ENCODE measurements around the gene PROC.
"Not testable (repeated sequence)": the region's sequence is repeated elsewhere in the genome, so short reads cannot be mapped to it uniquely, and the experiment has no call there.

The PROC gene

GRCh38 chr2:127449898-127450297, 31.7 kb downstream of the PROC start:
- no peak for TF ChIP-seq CTCF (IDR thresholded peaks at IDR 0.05; ENCODE audit: extremely low read depth, missing control alignments)
- DNase-seq (ENCODE audit: low spot score), result no peak

DNA sequence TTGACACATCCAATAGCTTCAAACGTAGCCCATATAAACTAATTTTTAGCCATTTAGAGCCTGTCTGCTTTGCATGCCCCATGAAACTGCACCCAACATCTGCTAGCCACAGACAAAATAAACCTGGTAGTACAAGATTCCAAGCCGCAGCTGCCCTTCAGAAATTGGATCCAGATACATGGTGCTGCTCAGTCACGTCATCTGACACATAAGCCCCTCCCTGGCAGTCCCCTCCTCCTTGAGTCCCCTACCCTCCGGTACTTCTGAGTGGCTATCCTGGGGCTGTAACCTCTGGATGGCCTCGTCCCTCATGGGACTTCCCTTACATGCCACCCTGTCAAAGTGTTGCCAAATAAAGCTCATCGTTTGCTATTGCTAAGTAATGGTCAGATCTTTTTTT, 33.8 kb downstream of the PROC start:
- no peak for DNase-seq (ENCODE audit: low spot score)
- TF ChIP-seq CTCF (IDR thresholded peaks at IDR 0.05; ENCODE audit: extremely low read depth, missing control alignments), result no peak

GRCh38 chr2:127452423-127452822, 34.2 kb downstream of the PROC start:
- not testable (repeated sequence) for DNase-seq (ENCODE audit: low spot score)

DNA sequence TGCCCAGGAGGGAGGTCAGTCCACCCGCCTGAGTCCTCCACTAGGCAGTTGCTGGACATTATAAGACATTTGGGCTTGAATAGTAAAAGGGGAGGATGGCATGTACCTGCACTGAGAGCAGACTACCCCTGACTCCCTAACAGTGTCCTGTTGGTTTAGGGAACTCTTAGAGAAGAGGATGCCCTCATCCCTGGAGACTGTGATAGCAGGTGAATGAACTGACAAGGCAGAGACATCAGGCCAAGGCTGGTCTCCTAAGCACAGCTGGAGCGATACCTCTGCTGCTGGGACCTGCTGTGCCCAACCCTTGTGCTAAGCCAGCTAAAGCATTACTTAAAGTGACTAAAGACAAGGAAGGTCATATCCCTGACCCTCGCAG, 34.8 kb downstream of the PROC start:
- TF ChIP-seq CTCF (IDR thresholded peaks at IDR 0.05; ENCODE audit: extremely low read depth, missing control alignments), result no peak
- DNase-seq (ENCODE audit: low spot score), result no peak

DNA sequence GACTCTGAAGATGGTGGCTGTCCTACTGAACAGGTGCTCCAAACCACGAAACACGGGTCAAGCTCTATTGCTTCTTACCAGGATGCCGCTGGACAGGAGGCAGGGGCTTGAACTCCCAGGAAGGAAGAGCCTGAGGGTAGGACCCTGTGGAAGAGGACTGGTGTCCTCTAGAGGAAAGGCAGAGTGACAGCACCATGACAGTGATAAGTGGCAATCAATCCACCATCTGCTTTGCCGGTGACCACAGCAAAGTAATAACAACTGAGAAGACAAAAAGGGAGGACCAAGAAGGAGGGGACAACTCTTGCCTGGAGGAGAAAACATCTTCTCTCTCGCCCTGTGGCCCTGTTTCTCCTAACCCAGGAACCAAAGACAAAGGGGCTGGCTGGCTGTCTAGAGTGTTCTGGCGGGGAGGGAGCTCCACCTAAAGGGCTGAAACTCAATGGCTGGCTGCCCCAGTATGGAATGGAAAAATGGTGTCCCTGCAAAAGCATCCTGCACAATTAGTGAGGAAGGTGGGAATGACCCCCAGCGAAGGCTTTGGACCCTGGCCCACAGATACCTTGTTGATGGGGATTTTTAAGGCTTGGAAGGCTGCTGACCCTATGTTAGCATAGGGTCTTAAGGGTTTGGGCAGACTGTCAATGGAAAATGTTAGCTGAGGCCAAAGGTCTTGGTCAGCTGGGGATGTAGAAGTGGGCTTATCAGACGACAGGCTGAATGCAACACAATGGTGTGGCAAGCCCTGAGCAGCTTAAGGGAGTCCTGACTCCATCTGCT, 35.4 kb downstream of the PROC start:
- no peak for TF ChIP-seq CTCF (IDR thresholded peaks at IDR 0.05; ENCODE audit: extremely low read depth, missing control alignments)
- peak; percentile 19 for DNase-seq (ENCODE audit: low spot score)

- no peak for TF ChIP-seq CTCF (IDR thresholded peaks at IDR 0.05; ENCODE audit: extremely low read depth, missing control alignments)
These were observed 36.7 kb downstream of the PROC start for GRCh38 chr2:127454595-127455565.

DNA sequence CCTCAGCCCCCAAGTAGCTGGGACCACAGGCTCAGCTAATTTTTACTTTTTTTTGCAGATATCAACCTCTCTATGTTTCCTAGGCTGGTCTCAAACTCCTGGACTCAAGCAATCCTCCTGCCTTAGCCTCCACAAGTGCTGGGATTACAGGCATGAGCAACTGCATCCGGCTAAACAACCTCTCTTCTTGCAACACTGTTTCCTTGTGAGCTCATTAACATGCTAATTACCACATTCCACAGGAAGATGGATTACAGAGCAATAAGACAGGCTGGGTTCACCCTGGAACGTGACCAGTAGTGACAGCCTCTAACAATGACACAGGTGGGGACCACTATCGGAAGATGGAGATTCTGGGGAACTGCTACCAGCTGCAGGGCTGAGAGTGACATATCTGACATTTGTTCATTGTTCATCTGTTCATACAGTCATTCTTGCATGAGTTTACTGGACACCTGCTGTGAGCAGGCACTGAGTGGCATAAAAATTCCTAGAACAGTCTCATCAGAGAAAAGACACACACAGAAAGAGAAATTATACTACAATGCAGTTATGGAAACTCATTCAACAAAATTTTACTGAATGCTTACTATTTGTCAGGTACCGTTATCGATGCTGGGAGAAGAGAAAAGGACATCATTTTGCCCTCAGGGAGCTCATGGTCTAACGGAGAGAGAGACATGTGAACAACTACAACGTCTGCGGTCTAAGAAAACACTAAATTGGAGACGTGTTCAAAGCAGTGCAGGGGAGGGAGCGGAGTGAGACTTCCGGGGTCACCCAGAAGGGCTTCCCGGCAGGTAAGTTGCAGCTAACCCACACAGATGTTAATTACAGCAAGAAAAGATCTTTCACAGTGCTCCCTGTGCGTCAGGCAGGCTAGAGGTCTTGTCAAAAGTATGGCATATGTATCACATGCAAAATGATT, 37.6 kb downstream of the PROC start:
- TF ChIP-seq CTCF (IDR thresholded peaks at IDR 0.05; ENCODE audit: extremely low read depth, missing control alignments), result no peak
- DNase-seq (ENCODE audit: low spot score), result no peak

More at GRCh38 chr2:127454595-127455565, 36.7 kb downstream of the PROC start:
- no peak for DNase-seq (ENCODE audit: low spot score)
